NCI-H2081 treated with DMSO at 0.1 percent for 48 hours (cell line): ENCODE measurements around the gene KATNA1.
A peak's percentile ranks its signal among the peaks of the same experiment; 100 is the strongest.
"Not testable (repeated sequence)": the region's sequence is repeated elsewhere in the genome, so short reads cannot be mapped to it uniquely, and the experiment has no call there.

Experiments used
- DNase-seq: peaks from one replicate; lab custom pipeline; 2025; lab: John Stamatoyannopoulos, UW

KATNA1 gene

GRCh38 chr6:149648148-149649145, at the start of gene KATNA1:
KATNA1 (minus strand) TSS chr6:149648714; CDS start chr6:149638547, 10,167 bp downstream.
- DNase-seq = peak; percentile 25

- no peak for DNase-seq
These were observed 49.7 kb upstream of the KATNA1 start for GRCh38 chr6:149698175-149698574.

GRCh38 chr6:149696901-149697300, 48.4 kb upstream of the KATNA1 start:
- DNase-seq = no peak

GRCh38 chr6:149694921-149695320, 46.4 kb upstream of the KATNA1 start:
- no peak for DNase-seq

- DNase-seq = no peak
These were observed 42.7 kb upstream of the KATNA1 start for GRCh38 chr6:149691201-149691600.

GRCh38 chr6:149686230-149686629, 37.7 kb upstream of the KATNA1 start:
- DNase-seq = no peak

- DNase-seq = no peak
These were observed 34.8 kb upstream of the KATNA1 start for GRCh38 chr6:149683256-149683859.

GRCh38 chr6:149681845-149682244, 33.3 kb upstream of the KATNA1 start:
- DNase-seq = not testable (repeated sequence)

GRCh38 chr6:149681209-149681608, 32.7 kb upstream of the KATNA1 start:
- no peak for DNase-seq

- no peak for DNase-seq
These were observed 32.0 kb upstream of the KATNA1 start for GRCh38 chr6:149680503-149680902.

GRCh38 chr6:149672265-149672664, 23.8 kb upstream of the KATNA1 start:
- DNase-seq = not testable (repeated sequence)

GRCh38 chr6:149660028-149660427, 11.5 kb upstream of the KATNA1 start:
- no peak for DNase-seq

GRCh38 chr6:149657441-149657840, 8.9 kb upstream of the KATNA1 start:
- DNase-seq = no peak

GRCh38 chr6:149651056-149651455, 2.5 kb upstream of the KATNA1 start:
- DNase-seq = no peak

GRCh38 chr6:149646599-149646998, 1.9 kb downstream of the KATNA1 start:
- DNase-seq = no peak

- no peak for DNase-seq
These were observed 5.5 kb downstream of the KATNA1 start for GRCh38 chr6:149642829-149643580.

GRCh38 chr6:149636124-149636523, 12.4 kb downstream of the KATNA1 start:
- no peak for DNase-seq

GRCh38 chr6:149634315-149634714, 14.2 kb downstream of the KATNA1 start:
- no peak for DNase-seq

- DNase-seq = no peak
These were observed 19.5 kb downstream of the KATNA1 start for GRCh38 chr6:149628875-149629510.

- DNase-seq = no peak
These were observed 20.8 kb downstream of the KATNA1 start for GRCh38 chr6:149627672-149628071.

GRCh38 chr6:149615805-149616204, 32.7 kb downstream of the KATNA1 start:
- DNase-seq = no peak

- DNase-seq = no peak
These were observed 34.2 kb downstream of the KATNA1 start for GRCh38 chr6:149614337-149614736.
